HG02885 (cell line): Measurements from ENCODE around the gene AMER1.
A peak's percentile ranks its signal among the peaks of the same experiment; 100 is the strongest.
"Not testable (repeated sequence)": the region's sequence is repeated elsewhere in the genome, so short reads cannot be mapped to it uniquely, and the experiment has no call there.

Experiments used
- ATAC-seq: cut with Tn5 transposase; IDR thresholded peaks from one replicate; pipeline ENCODE4 v1.9.1; 2021; ENCODE audit warnings: mild to moderate bottlenecking; ENCODE audit not compliant: unreplicated experiment, poor library complexity

The AMER1 gene

GRCh38 chrX:64205441-64205734, at the start of gene AMER1:
AMER1 (minus strand) TSS chrX:64205708; CDS start chrX:64193286, 12,422 bp downstream.
- ATAC-seq = peak; percentile 43

DNA sequence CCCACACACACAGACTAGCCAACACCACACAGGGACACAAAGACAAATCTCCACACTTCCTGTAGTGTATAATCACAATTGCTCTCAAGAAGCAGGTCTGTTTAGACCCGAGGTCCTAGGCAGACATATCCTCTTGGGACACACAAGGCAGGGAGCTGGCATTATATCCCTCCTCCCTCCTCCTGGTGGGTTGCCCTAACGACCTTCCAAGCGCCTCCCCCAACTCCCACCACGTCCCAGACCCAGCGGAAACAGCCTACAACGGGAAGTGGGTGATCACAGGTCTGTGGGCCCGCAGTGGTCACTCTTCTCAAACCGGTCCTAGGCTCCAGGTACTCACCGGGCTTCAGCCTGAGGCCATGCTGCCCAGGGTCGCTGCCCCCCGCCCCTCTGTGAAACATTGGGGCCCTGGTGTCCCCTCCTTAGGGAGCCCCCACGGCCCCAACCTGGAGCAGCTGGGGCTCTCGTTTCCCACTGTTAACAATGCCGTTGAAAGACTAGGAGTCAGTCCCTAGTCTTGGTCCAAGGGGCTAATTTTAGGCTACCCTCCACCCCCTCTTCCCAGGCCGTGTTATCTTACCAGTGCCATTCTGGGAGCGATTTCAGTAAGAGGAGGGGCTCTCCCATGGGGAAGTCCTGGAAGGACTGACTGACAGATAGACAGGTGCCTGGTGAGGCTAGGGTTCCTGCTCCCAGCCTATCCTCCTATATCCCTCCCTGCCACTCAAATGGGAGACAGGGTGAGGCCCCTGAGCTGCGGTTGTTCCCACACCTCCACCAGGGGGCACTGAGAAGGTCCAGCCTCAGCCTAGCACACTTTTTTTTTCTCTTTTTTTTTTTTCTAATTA, 24.8 kb upstream of the AMER1 start, which contains the start of gene ASB12:
ASB12 (minus strand) TSS at position 485 of the 848 bp plus-strand sequence. CDS start 4,957 bp downstream, outside the sequence.
- no peak for ATAC-seq

DNA sequence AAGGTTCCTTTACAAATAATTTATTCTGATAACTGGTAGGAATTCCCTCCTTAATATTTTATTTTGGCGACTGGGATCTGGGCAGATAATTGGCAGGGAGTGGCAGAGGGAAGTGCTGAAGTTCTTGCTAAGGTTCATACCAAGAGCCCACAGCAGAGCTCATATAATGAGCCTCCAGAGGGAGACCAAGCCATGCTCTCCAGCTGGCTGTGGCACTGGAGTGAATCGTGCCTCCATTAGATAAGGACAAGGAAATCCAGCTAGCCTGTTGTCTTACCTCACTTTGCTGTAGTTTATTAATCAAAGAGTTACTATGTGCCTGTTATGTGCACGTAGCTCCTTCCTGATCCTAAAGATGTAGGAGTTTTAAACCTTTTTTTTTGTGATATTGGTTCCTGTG, 23.6 kb upstream of the AMER1 start:
- ATAC-seq = no peak

- ATAC-seq = no peak
Observed at GRCh38 chrX:64218023-64218422, 12.5 kb upstream of the AMER1 start.

GRCh38 chrX:64213989-64214388, 8.5 kb upstream of the AMER1 start:
- not testable (repeated sequence) for ATAC-seq

DNA sequence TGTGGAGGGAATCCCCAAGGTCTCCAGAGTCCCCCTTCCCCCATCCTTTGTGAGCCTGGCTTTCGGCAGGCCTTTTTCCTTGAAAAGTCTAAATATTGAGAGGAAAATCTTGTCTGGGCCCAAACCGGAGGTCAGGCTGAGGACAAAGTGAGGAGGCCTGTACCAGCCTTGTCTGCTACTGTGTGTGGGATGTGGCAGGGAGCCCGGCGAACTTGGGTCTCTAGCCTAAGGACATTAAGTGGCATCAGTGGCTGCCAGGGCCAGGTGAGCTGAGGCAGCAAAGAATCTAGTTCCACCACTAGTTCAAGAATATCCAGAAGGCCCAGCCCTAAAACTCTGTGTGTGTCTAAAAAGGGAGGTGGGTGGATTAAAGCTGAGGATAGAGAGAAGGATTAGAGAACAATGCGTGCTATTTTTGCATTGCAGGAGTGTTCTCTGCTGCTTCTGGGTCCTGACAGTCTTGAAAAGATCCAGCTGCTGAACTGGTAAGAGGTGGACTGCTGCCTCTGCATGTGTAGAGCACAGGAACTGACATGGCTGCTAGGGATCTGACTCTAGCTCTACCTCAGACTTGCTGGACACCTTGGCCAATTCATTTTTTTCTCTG, 1.2 kb upstream of the AMER1 start:
- no peak for ATAC-seq

DNA sequence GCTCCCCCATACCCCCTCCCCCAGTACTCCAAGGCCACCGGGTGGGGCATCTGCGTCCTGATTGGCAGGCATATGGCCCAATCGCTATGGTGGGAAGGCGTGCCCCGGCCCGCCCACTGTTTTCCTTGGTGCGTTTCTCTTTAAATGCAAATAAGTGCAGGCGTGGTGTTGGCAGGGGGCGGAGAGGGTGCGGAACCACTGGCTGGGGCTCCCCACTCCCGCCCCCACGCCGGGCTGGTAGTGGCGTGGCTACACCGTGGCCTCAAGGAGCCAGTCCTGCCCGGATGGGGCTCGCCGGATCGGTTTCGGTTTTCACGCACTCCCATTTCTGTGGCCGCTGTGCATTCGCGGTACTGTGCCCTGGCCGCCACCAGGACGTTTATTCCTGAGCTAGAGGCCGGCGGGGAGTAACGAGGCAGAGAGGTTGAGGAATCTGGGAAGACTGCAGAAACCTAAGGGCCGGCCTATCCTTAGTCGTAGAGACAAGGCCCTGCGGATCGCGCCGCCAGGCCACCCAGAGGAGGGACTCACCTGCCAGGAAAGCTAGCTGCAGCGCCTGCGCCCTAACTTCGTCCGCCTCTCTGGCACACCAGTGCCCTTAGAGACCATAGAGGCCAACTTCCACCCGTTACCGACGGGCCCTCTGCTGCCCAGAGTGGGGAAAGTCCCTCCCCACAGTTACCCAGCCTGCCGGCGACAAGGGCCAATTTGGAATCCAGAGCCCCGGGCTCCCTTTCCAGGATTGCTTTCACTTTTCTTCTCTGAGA, 410 bp upstream of the AMER1 start:
- peak; percentile 88 for ATAC-seq

DNA sequence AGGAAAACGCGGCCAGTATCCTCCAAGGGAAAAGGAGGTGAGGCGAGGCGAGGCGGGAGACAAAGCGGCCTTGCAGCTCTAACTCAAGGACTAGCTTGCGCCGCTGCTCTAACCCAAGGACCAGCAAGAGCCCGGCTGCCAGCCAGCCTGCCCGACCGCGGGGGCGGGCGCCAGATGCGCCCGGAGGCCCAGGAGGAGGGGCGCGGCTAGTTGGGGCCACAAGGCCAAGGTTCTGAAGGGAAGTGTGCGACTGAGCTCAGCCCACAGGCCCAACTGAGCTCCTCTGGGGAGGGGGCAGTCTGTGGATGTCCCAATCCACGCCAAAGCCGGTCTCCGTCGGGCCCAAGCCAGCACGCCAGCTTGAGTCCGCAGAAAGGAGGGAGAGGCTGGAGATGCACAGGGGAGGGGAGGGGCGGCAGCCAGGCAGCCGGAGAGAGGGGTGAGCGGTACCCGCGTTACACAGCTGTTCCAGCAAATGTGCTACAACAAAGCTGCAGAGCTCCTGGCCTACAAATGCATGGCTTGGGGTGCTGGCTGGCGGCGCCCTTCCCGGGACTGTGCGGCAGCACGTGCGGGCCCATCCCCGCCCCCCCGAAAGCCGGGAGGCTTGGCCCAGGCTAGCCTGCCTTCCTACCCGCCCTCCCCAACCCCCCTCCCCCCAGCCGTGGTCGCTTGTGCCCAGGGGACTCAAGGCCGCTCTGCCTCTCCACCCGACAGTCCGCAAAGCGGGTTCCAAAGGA, 637 bp downstream of the AMER1 start:
- ATAC-seq = peak; percentile 11

DNA sequence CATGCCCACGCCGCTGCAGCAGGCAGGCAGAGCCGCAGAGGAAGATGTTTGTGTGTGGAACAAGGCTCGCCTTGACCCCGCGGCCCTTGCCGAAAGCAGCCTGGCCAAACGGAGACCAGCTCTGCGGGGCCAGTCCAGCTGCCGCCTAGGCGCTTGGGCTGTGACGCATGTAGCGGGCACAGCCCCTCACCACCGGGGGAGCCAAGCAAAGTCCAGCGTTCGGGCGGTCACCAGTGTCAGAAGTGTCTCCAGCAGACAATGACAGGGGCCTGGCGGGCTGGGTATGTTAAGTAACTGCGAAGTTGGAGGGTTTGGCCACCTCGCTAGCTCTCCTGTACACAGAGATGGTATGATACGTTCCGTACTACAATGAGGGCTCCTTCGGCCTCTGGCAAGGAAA, 1.3 kb downstream of the AMER1 start:
- no peak for ATAC-seq

GRCh38 chrX:64202808-64203325, 2.6 kb downstream of the AMER1 start:
- ATAC-seq = no peak

GRCh38 chrX:64198036-64198435, 7.5 kb downstream of the AMER1 start:
- ATAC-seq = no peak

DNA sequence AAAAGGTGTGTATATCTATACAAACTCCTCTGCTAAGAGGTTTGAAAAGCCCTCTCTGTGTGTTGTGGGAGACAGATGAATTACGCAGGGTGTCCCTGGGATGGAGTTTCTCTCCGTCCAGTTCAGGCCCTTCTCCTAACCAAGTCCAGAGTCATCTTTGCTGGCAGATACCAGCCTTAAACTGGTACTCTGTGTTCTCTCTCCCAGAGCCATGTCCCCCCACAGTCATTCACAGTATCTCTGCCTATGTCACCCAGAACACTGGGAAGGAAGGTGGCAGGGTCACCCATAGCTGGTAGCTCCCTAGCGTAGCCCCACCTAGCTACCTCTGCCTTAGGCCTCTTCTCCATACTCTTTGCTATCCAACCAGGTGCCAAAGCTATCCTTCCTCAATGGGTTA, 8.9 kb downstream of the AMER1 start:
- ATAC-seq = no peak

- ATAC-seq = no peak
Observed at GRCh38 chrX:64195862-64196261, 9.6 kb downstream of the AMER1 start.

DNA sequence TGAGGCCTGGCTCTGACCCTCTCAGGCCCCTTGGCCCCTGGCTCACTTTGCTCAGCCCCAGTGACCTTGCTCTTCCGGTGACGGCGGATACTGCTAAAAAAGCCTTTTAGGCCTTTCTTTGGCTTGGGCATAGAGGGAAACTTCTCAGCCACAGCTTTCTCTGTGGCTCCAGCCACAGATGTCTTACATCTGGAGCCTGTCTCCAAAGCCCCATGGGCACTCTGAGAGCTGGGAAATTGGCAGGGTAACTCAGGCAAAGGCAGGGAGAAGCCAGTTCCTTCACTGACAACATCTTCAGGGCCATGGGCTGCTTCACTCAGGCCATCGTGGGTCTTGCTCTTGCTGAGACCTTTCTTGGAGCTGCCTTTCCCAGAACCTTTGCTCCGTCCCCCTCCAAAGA, 12.8 kb downstream of the AMER1 start:
- no peak for ATAC-seq

GRCh38 chrX:64192040-64192439, 13.5 kb downstream of the AMER1 start:
- ATAC-seq = no peak

- ATAC-seq = no peak
Observed at GRCh38 chrX:64191281-64192010, 14.1 kb downstream of the AMER1 start.

GRCh38 chrX:64190136-64190740, 15.3 kb downstream of the AMER1 start:
- ATAC-seq = no peak

GRCh38 chrX:64188901-64189300, 16.6 kb downstream of the AMER1 start:
- no peak for ATAC-seq

DNA sequence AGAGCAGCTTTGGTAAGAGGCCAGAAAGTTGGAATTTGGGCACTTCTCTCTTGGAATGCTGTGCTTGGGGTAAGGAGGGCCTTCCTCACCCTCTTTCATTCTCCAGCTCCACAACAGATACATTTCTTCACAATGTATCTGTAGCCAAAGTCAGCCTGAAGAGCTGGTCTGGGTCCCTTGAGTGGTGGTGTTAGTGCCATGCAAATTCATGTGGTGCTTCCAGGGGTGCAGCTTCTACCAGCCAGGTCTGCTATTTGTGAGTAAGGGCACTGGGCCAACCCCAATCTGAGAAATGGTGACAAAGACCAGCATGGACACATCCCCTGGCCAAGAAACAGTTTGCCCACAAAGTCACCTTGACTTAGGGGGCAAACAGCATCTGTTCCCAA, 17.8 kb downstream of the AMER1 start:
- no peak for ATAC-seq
